Stomach smooth muscle (tissue), 2 donors: ENCODE measurements around the gene CIB1.
"Not testable (repeated sequence)": the region's sequence is repeated elsewhere in the genome, so short reads cannot be mapped to it uniquely, and the experiment has no call there.

ENCODE experiments used
- H3K27ac ChIP-seq: one replicate; pipeline ENCODE4 v1.7.0; 2013; ENCODE audit warnings: mild to moderate bottlenecking, low read length, inconsistent platforms
- H3K27me3 ChIP-seq, 2 donors: one replicate each; pipeline ENCODE4 v1.7.0; 2013; ENCODE audit warnings: low read length in 2 of 2; ENCODE audit not compliant: insufficient read depth in 2 of 2, control insufficient read depth in 1 of 2
- H3K36me3 ChIP-seq, 2 donors: one replicate each; pipeline ENCODE4 v1.7.0; 2013; ENCODE audit warnings: low read length in 2 of 2; ENCODE audit not compliant: control insufficient read depth in 2 of 2, insufficient read depth in 2 of 2
- H3K4me1 ChIP-seq: one replicate; pipeline ENCODE4 v1.7.0; 2013; ENCODE audit warnings: low read length; ENCODE audit not compliant: control insufficient read depth, insufficient read depth
- H3K4me3 ChIP-seq, 2 donors: one replicate each; pipeline ENCODE4 v1.7.0; 2013; ENCODE audit warnings: low read length in 2 of 2
- H3K9ac ChIP-seq, 2 donors: one replicate each; pipeline ENCODE4 v1.7.0; 2013; ENCODE audit warnings: low read length in 2 of 2, mild to moderate bottlenecking in 1 of 2
- H3K9me3 ChIP-seq, 2 donors: one replicate each; pipeline ENCODE4 v1.7.0; 2013; ENCODE audit warnings: low read length in 2 of 2; ENCODE audit not compliant: control insufficient read depth in 2 of 2
- donor health status: healthy.
- donor health status: Pancreatic carcinoma.

Gene CIB1

GRCh38 chr15:90191794-90192509, 41.8 kb downstream of the CIB1 start:
- Histone ChIP-seq H3K4me1 (peaks cover 50% of the 10 kb centered on the region), H3K9ac (peak overlapping the region in 1 of 2 donors; percentile 60), H3K27me3 (no peaks in the 10 kb centered on the region), H3K27ac (peak overlapping the region; percentile 90), H3K9me3 (no peaks in the 10 kb centered on the region), H3K4me3 (peak overlapping the region; percentile 40 to 47), H3K36me3 (no peaks in the 10 kb centered on the region)

- Histone ChIP-seq H3K27ac (peak overlapping the region; percentile 90), H3K4me1 (peaks cover 51% of the 10 kb centered on the region), H3K27me3 (no peaks in the 10 kb centered on the region), H3K9me3 (no peaks in the 10 kb centered on the region), H3K9ac (peak overlapping the region in 1 of 2 donors; percentile 60), H3K36me3 (no peaks in the 10 kb centered on the region), H3K4me3 (peak overlapping the region in 1 of 2 donors; percentile 35)
Measured at GRCh38 chr15:90191344-90191687, 42.4 kb downstream of the CIB1 start.

GRCh38 chr15:90190606-90191343, 43.0 kb downstream of the CIB1 start:
- H3K4me3 ChIP-seq: no peak overlapping the region
- H3K27me3 ChIP-seq: no peaks in the 10 kb centered on the region
- peak overlapping the region; percentile 55 to 60 for H3K9ac ChIP-seq
- peaks cover 55% of the 10 kb centered on the region for H3K4me1 ChIP-seq
- peak overlapping the region; percentile 90 for H3K27ac ChIP-seq
- H3K9me3 ChIP-seq: no peaks in the 10 kb centered on the region
- H3K36me3 ChIP-seq: no peaks in the 10 kb centered on the region

- peak overlapping the region; percentile 55 to 60 for H3K9ac ChIP-seq
Measured at GRCh38 chr15:90189781-90190467, 43.8 kb downstream of the CIB1 start.

GRCh38 chr15:90188914-90189748, 44.6 kb downstream of the CIB1 start:
- Histone ChIP-seq H3K4me3 (no peak overlapping the region), H3K9ac (no peak overlapping the region), H3K27ac (peak overlapping the region; percentile 90), H3K9me3 (no peaks in the 10 kb centered on the region), H3K36me3 (no peaks in the 10 kb centered on the region), H3K27me3 (no peaks in the 10 kb centered on the region), H3K4me1 (peaks cover 67% of the 10 kb centered on the region)

More at GRCh38 chr15:90189781-90190467, 43.8 kb downstream of the CIB1 start:
- Histone ChIP-seq H3K4me3 (no peak overlapping the region), H3K4me1 (peaks cover 62% of the 10 kb centered on the region), H3K27me3 (no peaks in the 10 kb centered on the region), H3K27ac (peak overlapping the region; percentile 90), H3K36me3 (no peaks in the 10 kb centered on the region), H3K9me3 (no peaks in the 10 kb centered on the region)

- not testable (repeated sequence) for H3K27ac ChIP-seq, H3K9me3 ChIP-seq, H3K27me3 ChIP-seq, H3K4me3 ChIP-seq, H3K36me3 ChIP-seq, H3K9ac ChIP-seq
- peaks cover 63% of the 10 kb centered on the region for H3K4me1 ChIP-seq
Measured at GRCh38 chr15:90188065-90188464, 45.7 kb downstream of the CIB1 start.

GRCh38 chr15:90187257-90187868, 46.4 kb downstream of the CIB1 start:
- Histone ChIP-seq H3K27me3 (no peaks in the 10 kb centered on the region), H3K9me3 (no peaks in the 10 kb centered on the region), H3K9ac (peak overlapping the region in 1 of 2 donors; percentile 42), H3K4me1 (peaks cover 57% of the 10 kb centered on the region), H3K36me3 (no peaks in the 10 kb centered on the region), H3K4me3 (peak overlapping the region in 1 of 2 donors; percentile 43), H3K27ac (peak overlapping the region; percentile 55)

- Histone ChIP-seq H3K36me3 (no peaks in the 10 kb centered on the region), H3K27me3 (no peaks in the 10 kb centered on the region), H3K4me1 (peaks cover 36% of the 10 kb centered on the region), H3K4me3 (peak overlapping the region; percentile 77 to 97), H3K27ac (peak overlapping the region; percentile 97), H3K9ac (peak overlapping the region; percentile 81 to 94), H3K9me3 (no peaks in the 10 kb centered on the region)
Measured at GRCh38 chr15:90184786-90185704, 48.7 kb downstream of the CIB1 start.

GRCh38 chr15:90184119-90184785, 49.5 kb downstream of the CIB1 start:
- Histone ChIP-seq H3K4me3 (peak overlapping the region; percentile 64 to 77), H3K27ac (peak overlapping the region; percentile 97), H3K9ac (peak overlapping the region; percentile 81 to 94), H3K27me3 (no peaks in the 10 kb centered on the region), H3K9me3 (no peaks in the 10 kb centered on the region), H3K4me1 (peaks cover 31% of the 10 kb centered on the region), H3K36me3 (no peaks in the 10 kb centered on the region)
